GM12878 (cell line): ENCODE results near the gene CHKA. TPM values are rescaled to one million over a fixed set of nuclear protein-coding genes. Genes with fewer than 3 reads are reported as not detected.

ENCODE experiments used
- ATAC-seq: fragments of 200-7000 bp; cut with Tn5 transposase; 3 replicates; pipeline ENCODE4 v1.9.1; 2020; ENCODE audit warnings: mild to moderate bottlenecking, moderate library complexity
- BruUV-seq: library from RNA; stranded (reverse); fragments of 400-500 nt; replicated peaks from 2 replicates; lab custom pipeline; 2021; lab: Mats Ljungman, UMichigan
- CTCF ChIA-PET: fragments of 300-600 bp; sonication (Branson Sonifier 250); formaldehyde crosslinking; extraction: SDS; loops from one replicate; lab custom pipeline; 2021; ENCODE audit warnings: inconsistent platforms; lab: Yijun Ruan, JAX
- POLR2A ChIA-PET: fragments of 350-600 bp; formaldehyde crosslinking; extraction: SDS; loops from one replicate; lab custom pipeline; 2021; ENCODE audit warnings: inconsistent platforms; lab: Charles Lee
- RAD21 ChIA-PET: fragments of 300-600 bp; sonication (Branson Sonifier 250); formaldehyde crosslinking; loops from one replicate; lab custom pipeline; 2023; ENCODE audit warnings: antibody characterized with exemption; ENCODE audit not compliant: unreplicated experiment; lab: Charles Lee
- SMC1A ChIA-PET: fragments of 300-600 bp; sonication (Branson Sonifier 250); formaldehyde crosslinking; loops from one replicate; lab custom pipeline; 2023; ENCODE audit not compliant: unreplicated experiment, uncharacterized antibody; lab: Charles Lee
- DNase-seq: peaks from one replicate; pipeline ENCODE4 v3.0.0-alpha.2; 2011; ENCODE audit warnings: low read depth, low spot score
- FAIRE-seq: peaks from 3 replicates; lab custom pipeline; 2011; peaks lifted over from hg19 to GRCh38; lab: Jason Lieb, UNC
- H2AFZ ChIP-seq: 2 replicates; pipeline ENCODE4 v1.6.0; 2011; ENCODE audit warnings: low read depth, low read length, control low read depth; ENCODE audit not compliant: control insufficient read depth
- H3K27ac ChIP-seq: 2 replicates; pipeline ENCODE4 v1.5.1; 2011; ENCODE audit warnings: control low read depth; ENCODE audit not compliant: control insufficient read depth, insufficient read depth
- H3K27me3 ChIP-seq, 2 experiments: replicated peaks in 1 of 2; 2 replicates each; pipeline versions ENCODE4 v1.6.0 to v1.6.1; 2011; ENCODE audit warnings: low read length in 1 of 2; ENCODE audit not compliant: control insufficient read depth in 2 of 2, insufficient read depth in 2 of 2
- H3K36me3 ChIP-seq, 2 experiments: 2 replicates each; pipeline ENCODE4 v1.5.1; 2011; ENCODE audit warnings: low read length in 1 of 2; ENCODE audit not compliant: control insufficient read depth in 2 of 2, insufficient read depth in 2 of 2
- H3K4me1 ChIP-seq: 2 replicates; pipeline ENCODE4 v1.6.1; 2011; ENCODE audit warnings: mild to moderate bottlenecking, low read length, moderate library complexity, mixed read lengths; ENCODE audit not compliant: control insufficient read depth, insufficient read depth
- H3K4me2 ChIP-seq: 2 replicates; pipeline ENCODE4 v1.6.0; 2011; ENCODE audit warnings: control low read depth; ENCODE audit not compliant: control insufficient read depth, insufficient read depth
- H3K4me3 ChIP-seq: fragments of 200-600 bp; sonication (generic); 2 replicates; pipeline ENCODE4 v1.5.1; 2016
- H3K79me2 ChIP-seq: 2 replicates; pipeline ENCODE4 v1.6.0; 2011; ENCODE audit warnings: low read length; ENCODE audit not compliant: control insufficient read depth, insufficient read depth
- H3K9ac ChIP-seq: 2 replicates; pipeline ENCODE4 v1.8.0; 2011; ENCODE audit warnings: low read length, control low read depth, mixed read lengths; ENCODE audit not compliant: control insufficient read depth, insufficient read depth
- H3K9me3 ChIP-seq: replicated peaks from 3 replicates; pipeline ENCODE4 v1.5.1; 2011; ENCODE audit warnings: mild to moderate bottlenecking, low read length; ENCODE audit not compliant: control insufficient read depth, insufficient read depth
- H4K20me1 ChIP-seq: 2 replicates; pipeline ENCODE4 v1.6.0; 2011; ENCODE audit not compliant: control insufficient read depth, insufficient read depth
- ATF3 ChIP-seq: IDR thresholded peaks from 2 replicates; pipeline ENCODE4 v1.6.1; 2011; ENCODE audit warnings: low read depth, mild to moderate bottlenecking, low read length, moderate library complexity, borderline replicate concordance; ENCODE audit errors: extremely low read depth
- CHD1 ChIP-seq: IDR thresholded peaks from 2 replicates; pipeline ENCODE4 v1.6.1; 2012; ENCODE audit warnings: low read depth, low read length, improper control_type of control experiment
- EGR1 ChIP-seq, 2 experiments: IDR thresholded peaks; 1 replicate in 1 of 2; 2 replicates in 1 of 2; pipeline ENCODE4 v1.6.1; 2011 to 2012; ENCODE audit warnings: low read depth in 2 of 2, low read length in 2 of 2, borderline replicate concordance in 1 of 2, mild to moderate bottlenecking in 1 of 2, moderate library complexity in 1 of 2
- IRF5 ChIP-seq: fragments of 450-650 bp; IDR thresholded peaks from 2 replicates; pipeline ENCODE4 v1.6.1; 2017; ENCODE audit warnings: borderline replicate concordance
- MTA2 ChIP-seq: fragments of 450-650 bp; IDR thresholded peaks from 2 replicates; pipeline ENCODE4 v1.6.1; 2016; ENCODE audit warnings: low read depth, mild to moderate bottlenecking, moderate library complexity
- WGBS: methylation state at CpG from one replicate; pipeline ENCODE4 v1.1.6; 2016; ENCODE audit warnings: low lambda C conversion rate; ENCODE audit not compliant: insufficient replicate concordance, insufficient coverage; ENCODE audit errors: missing lambda C conversion rate; 5-methylcytosine and 5-hydroxymethylcytosine counted together
- in situ Hi-C: fragments of 300-500 bp; cut with MboI; formaldehyde crosslinking; loops from 9 replicates; pipeline ENCODE4 v1.14.3; 2018; ENCODE audit warnings: mixed read lengths
- intact Hi-C: fragments of 100-400 bp; cut with micrococcal nuclease; formaldehyde crosslinking; loops from one replicate; pipeline ENCODE4 v1.14.2; 2022; ENCODE audit not compliant: unreplicated experiment
- polyA plus RNA-seq, 11 experiments: library from polyadenylated mRNA; depleted of rRNA in 4 of 11; unstranded in 6 of 11; stranded (reverse) in 5 of 11; fragments of >200 nt; fragmentation: Nextera tagmentation in 4 of 11; fragmentation: Illumina TruSeq in 1 of 11; extraction: Ambion mirVana in 4 of 11; extraction: Trizol in 1 of 11; gene quantifications; 1 replicate in 1 of 11; 2 replicates in 10 of 11; pipeline versions ENCODE4 v1.2.1 to v1.2.3, GENCODE V29; 2011 to 2016; ENCODE audit warnings: inconsistent platforms in 2 of 11, missing spikeins in 2 of 11, low read depth in 1 of 11
- total RNA-seq, 4 experiments: library from RNA; depleted of rRNA in 3 of 4; stranded (reverse); fragments of >200 nt in 3 of 4; fragmentation: Illumina TruSeq in 1 of 4; extraction: Trizol in 1 of 4; gene quantifications; 2 replicates each; pipeline versions ENCODE4 v1.2.1 to v1.2.3, GENCODE V29; 2013 to 2021
- TF ChIP-seq, protein P1 (sequence below): IDR thresholded peaks from 2 replicates; pipeline ENCODE4 v1.6.1; 2012; ENCODE audit warnings: low read length, inconsistent platforms

Gene CHKA
- total and polyA plus RNA-seq, 10 of the 15 experiments (the other 5 are each of a cell fraction or from before 2014, with no cell fraction given), result 5.2 to 29.2 (median 21.2) TPM

DNA sequence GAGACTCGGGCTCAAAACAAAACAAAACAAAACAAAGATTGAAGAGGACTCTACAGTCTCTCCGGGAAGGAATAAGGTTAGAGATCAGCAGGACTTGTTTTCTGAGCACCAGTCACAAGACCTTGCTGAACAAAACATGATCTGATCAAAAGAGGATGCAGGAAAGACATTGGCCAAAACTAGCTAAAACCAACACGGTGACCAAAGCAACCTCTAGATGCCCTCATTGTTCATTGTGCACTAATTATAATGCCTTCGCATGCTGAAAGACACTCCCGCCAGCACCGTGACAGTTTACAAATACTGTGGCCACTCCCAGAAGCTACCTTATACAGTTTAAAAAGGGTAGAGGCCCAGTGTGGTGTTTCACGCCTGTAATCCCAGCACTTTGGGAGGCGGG is 15.7 kb upstream of the CHKA start (continued):
- no peak for TF ChIP-seq CHD1
- TF ChIP-seq IRF5, result no peak

DNA sequence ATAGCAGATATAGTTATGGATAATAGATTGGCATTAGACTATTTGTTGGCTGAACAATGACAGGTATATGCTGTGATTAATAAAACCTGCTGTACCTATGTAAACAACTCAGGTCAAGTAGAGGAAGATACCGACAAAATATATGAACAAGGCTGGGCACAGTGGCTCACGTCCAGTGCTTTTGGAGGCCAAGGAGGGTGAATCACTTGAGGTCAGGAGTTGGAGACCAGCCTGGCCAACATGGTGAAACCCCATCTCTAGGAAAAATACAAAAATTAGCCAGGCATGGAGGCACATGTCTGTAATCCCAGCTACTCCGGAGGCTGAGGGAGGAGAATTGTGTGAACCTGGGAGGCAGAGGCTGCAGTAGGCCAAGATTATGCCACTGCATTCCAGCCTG is 14.0 kb upstream of the CHKA start:
- in situ Hi-C loops, result no loop called here
- Histone ChIP-seq H3K4me2 (no peak overlapping the region), H3K4me1 (no peaks in the 10 kb centered on the region), H3K79me2 (no peaks in the 10 kb centered on the region), H3K9me3 (peaks cover under 1% of the 10 kb centered on the region; the same call in 1 of the 3 replicates)
- 35% methylated on average over 3 of the region's 3 CpGs for WGBS
- TF ChIP-seq MTA2, result no peak
- TF ChIP-seq ATF3, result no peak
- TF ChIP-seq, protein P1, sequence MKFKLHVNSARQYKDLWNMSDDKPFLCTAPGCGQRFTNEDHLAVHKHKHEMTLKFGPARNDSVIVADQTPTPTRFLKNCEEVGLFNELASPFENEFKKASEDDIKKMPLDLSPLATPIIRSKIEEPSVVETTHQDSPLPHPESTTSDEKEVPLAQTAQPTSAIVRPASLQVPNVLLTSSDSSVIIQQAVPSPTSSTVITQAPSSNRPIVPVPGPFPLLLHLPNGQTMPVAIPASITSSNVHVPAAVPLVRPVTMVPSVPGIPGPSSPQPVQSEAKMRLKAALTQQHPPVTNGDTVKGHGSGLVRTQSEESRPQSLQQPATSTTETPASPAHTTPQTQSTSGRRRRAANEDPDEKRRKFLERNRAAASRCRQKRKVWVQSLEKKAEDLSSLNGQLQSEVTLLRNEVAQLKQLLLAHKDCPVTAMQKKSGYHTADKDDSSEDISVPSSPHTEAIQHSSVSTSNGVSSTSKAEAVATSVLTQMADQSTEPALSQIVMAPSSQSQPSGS, result no peak
- no peak for TF ChIP-seq EGR1 (IDR thresholded peaks at IDR 0.05; ENCODE audit: borderline replicate concordance in 1 of 2, low read depth in 2 of 2, low read length in 2 of 2)
- TF ChIP-seq, all 136 proteins: peak for 0
- FAIRE-seq (no peak), DNase-seq (no peak), ATAC-seq (no peak)
- POLR2A ChIA-PET, result no interaction called here
- RAD21 ChIA-PET, result no interaction called here
- H3K36me3 ChIP-seq, result no peaks in the 10 kb centered on the region
- no peaks in the 10 kb centered on the region for H4K20me1 ChIP-seq
- SMC1A ChIA-PET, result no interaction called here
- H3K27ac ChIP-seq, result no peak overlapping the region
- H2AFZ ChIP-seq, result no peak overlapping the region
- BruUV-seq, result no TSS peak
- intact Hi-C loops, result no loop called here
- H3K4me3 ChIP-seq, result no peak overlapping the region
- H3K27me3 ChIP-seq, result no peaks in the 10 kb centered on the region
- H3K9ac ChIP-seq, result no peak overlapping the region
- CTCF ChIA-PET, result no interaction called here
